Forelimb muscle (tissue), 1 donor: Measurements from ENCODE around the gene TRIM16. TPM values are rescaled to one million over a fixed set of nuclear protein-coding genes. Genes with fewer than 3 reads are reported as not detected.
"Not testable (repeated sequence)": the region's sequence is repeated elsewhere in the genome, so short reads cannot be mapped to it uniquely, and the experiment has no call there.

Experiments used
- DNase-seq: peaks from one replicate; pipeline ENCODE4 v3.0.0-alpha.2; 2013; ENCODE audit warnings: low read depth
- polyA plus RNA-seq: library from polyadenylated mRNA; unstranded; fragments of 120-200 nt; gene quantifications from one replicate; pipeline ENCODE4 v1.2.1, GENCODE V29; 2013; ENCODE audit not compliant: insufficient read length

TRIM16 gene
- polyA plus RNA-seq, 1 donor: 45.8 TPM

DNA sequence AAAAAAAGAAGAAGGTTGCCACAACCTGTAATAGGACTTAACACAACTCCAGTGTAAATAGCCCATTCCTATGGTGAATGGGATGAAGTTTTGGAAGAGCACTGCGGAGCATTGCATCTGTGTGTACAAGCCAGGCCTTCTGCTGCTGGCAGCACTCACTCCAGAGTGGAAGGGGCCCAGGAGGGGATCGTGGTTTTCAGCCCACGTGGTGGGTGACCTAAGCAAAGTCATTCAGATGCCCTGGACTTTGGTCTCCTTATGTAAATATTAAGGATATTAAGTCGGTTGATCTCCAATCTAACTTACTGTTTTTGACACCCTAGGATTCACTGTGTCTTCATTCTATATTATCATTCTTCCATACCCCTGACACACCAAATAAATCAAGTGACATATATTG is 67.3 kb downstream of the TRIM16 start:
- not testable (repeated sequence) for DNase-seq

DNA sequence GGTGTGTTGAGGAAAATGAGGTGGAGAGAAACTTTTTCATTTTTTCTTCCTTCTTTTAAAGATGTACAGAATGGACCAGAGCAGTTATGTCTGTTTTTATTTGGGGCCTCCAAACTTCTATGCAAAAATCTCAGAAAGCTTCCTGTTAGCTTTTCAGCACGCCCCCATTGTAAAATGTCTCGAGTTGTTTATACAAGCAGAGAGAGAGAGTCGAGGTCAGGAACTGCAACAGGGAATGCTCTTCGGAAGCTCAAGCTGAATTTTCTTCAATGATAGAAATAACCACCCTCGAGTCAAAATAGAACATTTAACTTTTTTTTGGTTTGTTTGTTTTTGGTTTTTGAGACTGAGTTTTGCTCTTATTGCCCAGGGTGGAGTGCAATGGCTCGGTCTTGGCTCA is 68.3 kb downstream of the TRIM16 start:
- not testable (repeated sequence) for DNase-seq

DNA sequence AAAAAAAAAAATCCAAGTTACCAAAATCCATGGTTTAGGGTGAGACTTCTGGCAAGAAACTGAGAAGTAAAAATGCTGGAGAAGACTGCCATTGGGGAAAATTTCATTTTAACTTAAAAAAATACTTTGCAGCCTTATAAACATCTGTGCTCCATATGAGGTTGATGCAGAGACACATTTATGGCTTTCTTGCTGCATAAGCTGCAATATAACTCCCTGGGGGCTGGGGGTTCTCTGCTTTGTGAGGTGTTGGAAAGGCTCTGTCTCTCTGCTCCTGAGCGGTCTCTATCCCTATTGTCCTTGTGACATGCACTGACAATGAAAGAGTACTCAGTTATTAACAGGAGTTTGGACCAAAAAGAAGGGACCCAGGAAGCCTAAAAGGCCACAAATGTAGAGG is 71.0 kb downstream of the TRIM16 start:
- not testable (repeated sequence) for DNase-seq

- not testable (repeated sequence) for DNase-seq
These were observed 91.2 kb downstream of the TRIM16 start for GRCh38 chr17:15592960-15593359.

- DNase-seq: not testable (repeated sequence)
These were observed 92.1 kb downstream of the TRIM16 start for GRCh38 chr17:15591986-15592385.

DNA sequence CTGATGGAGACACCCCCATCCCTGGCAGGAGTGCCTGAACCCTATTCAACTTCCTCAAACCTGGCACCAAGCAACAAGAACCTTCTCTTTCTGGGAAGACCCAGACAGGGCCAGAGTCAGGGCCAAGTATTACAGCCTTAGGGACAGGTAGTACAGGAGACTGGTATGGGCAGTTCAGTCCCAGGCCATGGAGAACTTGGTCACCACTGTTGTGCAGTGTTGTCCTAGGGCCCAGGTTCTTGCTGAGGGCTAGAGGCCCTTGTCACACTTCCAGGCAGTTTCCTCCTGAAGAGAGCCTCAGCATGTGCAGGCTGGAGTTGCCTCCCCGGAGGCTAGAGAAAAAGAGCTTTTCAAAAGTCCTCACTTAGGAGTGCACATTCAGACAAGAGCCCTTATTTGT is 93.3 kb downstream of the TRIM16 start:
- DNase-seq: not testable (repeated sequence)

GRCh38 chr17:15589544-15590536 is 94.3 kb downstream of the TRIM16 start:
- DNase-seq: not testable (repeated sequence)

- not testable (repeated sequence) for DNase-seq
These were observed 96.1 kb downstream of the TRIM16 start for GRCh38 chr17:15588017-15588416.

- DNase-seq: not testable (repeated sequence)
These were observed 100.8 kb downstream of the TRIM16 start for GRCh38 chr17:15583313-15583712.

GRCh38 chr17:15581462-15581861 is 102.6 kb downstream of the TRIM16 start:
- not testable (repeated sequence) for DNase-seq

Other genes with a start within 250 kb of the TRIM16 start
- gene CDRT4, start 216.7 kb downstream of the TRIM16 start, polyA plus RNA-seq: 4.1 TPM
- gene TVP23C, start 120.8 kb downstream of the TRIM16 start, polyA plus RNA-seq: 6.6 TPM
- gene FBXW10B, start 64.6 kb downstream of the TRIM16 start, polyA plus RNA-seq: 1.7 TPM
- 18.9 TPM for gene ZNF286A, start 15.4 kb upstream of the TRIM16 start, polyA plus RNA-seq
- gene TBC1D26, start 48.0 kb upstream of the TRIM16 start, polyA plus RNA-seq: 0.35 TPM